Ovary (tissue), 3 donors: ENCODE measurements around the gene MILR1.

Experiments
- CTCF ChIP-seq, 3 donors: fragments of 450-650 bp in 2 of 3; fragments of 200-600 bp in 1 of 3; IDR thresholded peaks; one replicate each; pipeline versions ENCODE4 v1.5.1 to v1.8.0; 2016 to 2022; ENCODE audit warnings: antibody characterized with exemption in 3 of 3, mild to moderate bottlenecking in 1 of 3
- EP300 ChIP-seq: sonication (generic); formaldehyde crosslinking; IDR thresholded peaks from one replicate; pipeline ENCODE4 v1.6.1; 2017; ENCODE audit warnings: antibody characterized with exemption
- donor health status: DM: no; HTN: no; CAD: no.

GRCh38 chr17:64507413-64507782, 58.5 kb downstream of the MILR1 start:
- peak in 1 of 3 donors; percentile 19 for TF ChIP-seq CTCF (IDR thresholded peaks at IDR 0.05)
- TF ChIP-seq EP300: no peak
